ENCODE data around the gene CAMK1D. TPM values are rescaled to one million over a fixed set of nuclear protein-coding genes. Genes with fewer than 3 reads are reported as not detected.
"Not testable (repeated sequence)": the region's sequence is repeated elsewhere in the genome, so short reads cannot be mapped to it uniquely, and the experiment has no call there.

The CAMK1D gene
- total RNA-seq, 2 experiments from 2014 or later = 19.0 to 25.6 TPM

GRCh38 chr10:12492016-12492415 lies 142.7 kb downstream of the CAMK1D start:
- no peak overlapping the region for H3K4me2 ChIP-seq (ENCODE audit: low read length)
- no peaks in the 10 kb centered on the region for H3K4me1 ChIP-seq (ENCODE audit: insufficient read depth, low read length, poor library complexity, severe bottlenecking)
- DNase-seq (ENCODE audit: low spot score) = no peak
- ChIA-PET CTCF (ENCODE audit: unreplicated experiment) (no interaction called here), POLR2A (interaction anchor here (0.6 kb wide), 1 partner anchor 12 kb away, joined by 3 read pairs; no protein-coding TSS in a partner anchor)
- TF ChIP-seq EZH2phosphoT487 (IDR thresholded peaks at IDR 0.05; ENCODE audit: borderline replicate concordance, low read depth, low read length) = no peak
- no peak for TF ChIP-seq CTCF (conservative IDR thresholded peaks at IDR 0.05; ENCODE audit: low read length)
- no peaks in the 10 kb centered on the region for H3K36me3 ChIP-seq (ENCODE audit: insufficient read depth, low read length)
- intact Hi-C loops (cut with micrococcal nuclease; ENCODE audit: unreplicated experiment) = no loop called here
- no peak overlapping the region for H2AFZ ChIP-seq (ENCODE audit: low read length)
- no peaks in the 10 kb centered on the region for H3K9me3 ChIP-seq (ENCODE audit: low read length)
- H4K20me1 ChIP-seq (ENCODE audit: insufficient read depth, low read length) = no peaks in the 10 kb centered on the region
- no peaks in the 10 kb centered on the region for H3K9me2 ChIP-seq (ENCODE audit: insufficient read depth, low read length)
- no peak overlapping the region for H3K27ac ChIP-seq (ENCODE audit: low read depth, low read length, poor library complexity, severe bottlenecking)
- H3K79me2 ChIP-seq (ENCODE audit: insufficient read depth, low read depth, low read length) = no peaks in the 10 kb centered on the region
- BruUV-seq (replicated peaks) = no TSS peak
- H3K4me3 ChIP-seq (ENCODE audit: low read depth, low read length, poor library complexity, severe bottlenecking) = no peak overlapping the region

- H3K79me2 ChIP-seq (ENCODE audit: insufficient read depth, low read depth, low read length) = not testable (repeated sequence)
Observed at GRCh38 chr10:12497046-12497445, 147.7 kb downstream of the CAMK1D start.

GRCh38 chr10:12499076-12499986 lies 150.0 kb downstream of the CAMK1D start:
- BruUV-seq (replicated peaks) = no TSS peak
- Histone ChIP-seq H3K4me1 (ENCODE audit: insufficient read depth, low read length, poor library complexity, severe bottlenecking) (no peaks in the 10 kb centered on the region), H3K36me3 (ENCODE audit: insufficient read depth, low read length) (no peaks in the 10 kb centered on the region), H4K20me1 (ENCODE audit: insufficient read depth, low read length) (no peaks in the 10 kb centered on the region), H3K4me2 (ENCODE audit: low read length) (no peak overlapping the region), H3K79me2 (ENCODE audit: insufficient read depth, low read depth, low read length) (no peaks in the 10 kb centered on the region), H3K27ac (ENCODE audit: low read depth, low read length, poor library complexity, severe bottlenecking) (no peak overlapping the region), H3K9me3 (ENCODE audit: low read length) (no peaks in the 10 kb centered on the region), H3K4me3 (ENCODE audit: low read depth, low read length, poor library complexity, severe bottlenecking) (no peak overlapping the region), H3K9me2 (ENCODE audit: insufficient read depth, low read length) (no peaks in the 10 kb centered on the region), H2AFZ (ENCODE audit: low read length) (no peak overlapping the region)
- intact Hi-C loops (cut with micrococcal nuclease; ENCODE audit: unreplicated experiment) = no loop called here
- TF ChIP-seq CTCF (conservative IDR thresholded peaks at IDR 0.05; ENCODE audit: low read length) = no peak
- no peak for TF ChIP-seq EZH2phosphoT487 (IDR thresholded peaks at IDR 0.05; ENCODE audit: borderline replicate concordance, low read depth, low read length)
- ChIA-PET CTCF (ENCODE audit: unreplicated experiment) (no interaction called here), POLR2A (interaction anchor here (0.6 kb wide), 5 partner anchors 164 to 937 kb away, joined by 3 to 5 read pairs (median 3); no protein-coding TSS in a partner anchor)
- DNase-seq (ENCODE audit: low spot score) = no peak

More at GRCh38 chr10:12497046-12497445, 147.7 kb downstream of the CAMK1D start:
- H3K4me2 ChIP-seq (ENCODE audit: low read length); H2AFZ ChIP-seq (ENCODE audit: low read length); H3K9me2 ChIP-seq (ENCODE audit: insufficient read depth, low read length); POLR2A ChIA-PET; BruUV-seq (replicated peaks); intact Hi-C loops (cut with micrococcal nuclease; ENCODE audit: unreplicated experiment); H4K20me1 ChIP-seq (ENCODE audit: insufficient read depth, low read length); H3K9me3 ChIP-seq (ENCODE audit: low read length); H3K27ac ChIP-seq (ENCODE audit: low read depth, low read length, poor library complexity, severe bottlenecking); DNase-seq (ENCODE audit: low spot score); H3K4me3 ChIP-seq (ENCODE audit: low read depth, low read length, poor library complexity, severe bottlenecking); H3K36me3 ChIP-seq (ENCODE audit: insufficient read depth, low read length); CTCF ChIA-PET (ENCODE audit: unreplicated experiment); H3K4me1 ChIP-seq (ENCODE audit: insufficient read depth, low read length, poor library complexity, severe bottlenecking): not testable (repeated sequence)

Data from OCI-LY7 (cell line).